Astrocyte of the spinal cord (primary cell): ENCODE results near the gene BRAT1.

Experiments
- DNase-seq: peaks from one replicate; pipeline ENCODE4 v3.0.0; 2011; ENCODE audit warnings: low read depth, low spot score
- H3K4me3 ChIP-seq: 2 replicates; pipeline ENCODE4 v1.5.1; 2011; ENCODE audit warnings: low read depth, mild to moderate bottlenecking, low read length, moderate library complexity
- in situ Hi-C: cut with HindIII; loops from 2 replicates; pipeline ENCODE4 v1.10.0; 2017; ENCODE audit warnings: low sequenced_read_pairs
- TF ChIP-seq, protein P1 (sequence below): IDR thresholded peaks from 2 replicates; pipeline ENCODE4 v1.5.1; 2012; ENCODE audit warnings: low read depth, mild to moderate bottlenecking, low read length, inconsistent platforms

Gene BRAT1

GRCh38 chr7:2546776-2547586 is 8.3 kb downstream of the BRAT1 start:
- TF ChIP-seq, protein P1, sequence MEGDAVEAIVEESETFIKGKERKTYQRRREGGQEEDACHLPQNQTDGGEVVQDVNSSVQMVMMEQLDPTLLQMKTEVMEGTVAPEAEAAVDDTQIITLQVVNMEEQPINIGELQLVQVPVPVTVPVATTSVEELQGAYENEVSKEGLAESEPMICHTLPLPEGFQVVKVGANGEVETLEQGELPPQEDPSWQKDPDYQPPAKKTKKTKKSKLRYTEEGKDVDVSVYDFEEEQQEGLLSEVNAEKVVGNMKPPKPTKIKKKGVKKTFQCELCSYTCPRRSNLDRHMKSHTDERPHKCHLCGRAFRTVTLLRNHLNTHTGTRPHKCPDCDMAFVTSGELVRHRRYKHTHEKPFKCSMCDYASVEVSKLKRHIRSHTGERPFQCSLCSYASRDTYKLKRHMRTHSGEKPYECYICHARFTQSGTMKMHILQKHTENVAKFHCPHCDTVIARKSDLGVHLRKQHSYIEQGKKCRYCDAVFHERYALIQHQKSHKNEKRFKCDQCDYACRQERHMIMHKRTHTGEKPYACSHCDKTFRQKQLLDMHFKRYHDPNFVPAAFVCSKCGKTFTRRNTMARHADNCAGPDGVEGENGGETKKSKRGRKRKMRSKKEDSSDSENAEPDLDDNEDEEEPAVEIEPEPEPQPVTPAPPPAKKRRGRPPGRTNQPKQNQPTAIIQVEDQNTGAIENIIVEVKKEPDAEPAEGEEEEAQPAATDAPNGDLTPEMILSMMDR = no peak
- in situ Hi-C loops = no loop called here
- DNase-seq = no peak
- H3K4me3 ChIP-seq = no peak overlapping the region

GRCh38 chr7:2545746-2546425 is 9.4 kb downstream of the BRAT1 start:
- no peak overlapping the region for H3K4me3 ChIP-seq
- in situ Hi-C loops = no loop called here
- TF ChIP-seq, protein P1 = no peak
- DNase-seq = no peak

DNA sequence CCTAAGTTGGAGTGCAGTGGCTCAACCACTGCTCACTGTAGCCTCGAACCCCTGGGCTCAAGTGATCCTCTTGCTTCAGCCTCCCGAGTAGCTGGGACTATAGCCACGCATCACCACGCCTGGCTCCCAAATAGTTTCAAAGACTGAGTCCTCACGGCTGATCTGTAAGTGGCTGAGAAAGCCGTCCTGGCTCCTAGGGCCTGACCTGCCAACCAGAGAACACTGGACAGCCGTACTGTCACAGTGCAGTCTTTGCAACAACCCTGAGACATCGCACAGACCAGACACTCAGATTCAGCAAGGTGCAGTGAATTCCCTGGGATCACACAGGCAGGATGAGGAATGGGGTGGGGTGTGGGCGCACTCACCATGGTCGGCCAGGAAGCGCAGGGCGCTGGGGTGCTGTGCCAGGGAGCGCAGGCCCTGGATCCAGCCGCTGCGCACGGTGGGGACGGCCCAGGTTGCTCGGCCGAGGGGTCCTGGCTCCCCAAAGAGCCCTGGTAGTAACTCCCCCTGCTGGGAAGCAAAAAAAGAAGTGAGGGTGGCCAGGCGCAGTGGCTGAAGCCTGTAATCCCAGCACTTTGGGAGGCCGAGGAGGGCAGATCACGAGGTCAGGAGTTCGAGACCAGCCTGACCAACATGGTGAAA is 10.7 kb downstream of the BRAT1 start:
- DNase-seq = no peak
- in situ Hi-C loops = no loop called here
- no peak overlapping the region for H3K4me3 ChIP-seq
- TF ChIP-seq, protein P1 = no peak

DNA sequence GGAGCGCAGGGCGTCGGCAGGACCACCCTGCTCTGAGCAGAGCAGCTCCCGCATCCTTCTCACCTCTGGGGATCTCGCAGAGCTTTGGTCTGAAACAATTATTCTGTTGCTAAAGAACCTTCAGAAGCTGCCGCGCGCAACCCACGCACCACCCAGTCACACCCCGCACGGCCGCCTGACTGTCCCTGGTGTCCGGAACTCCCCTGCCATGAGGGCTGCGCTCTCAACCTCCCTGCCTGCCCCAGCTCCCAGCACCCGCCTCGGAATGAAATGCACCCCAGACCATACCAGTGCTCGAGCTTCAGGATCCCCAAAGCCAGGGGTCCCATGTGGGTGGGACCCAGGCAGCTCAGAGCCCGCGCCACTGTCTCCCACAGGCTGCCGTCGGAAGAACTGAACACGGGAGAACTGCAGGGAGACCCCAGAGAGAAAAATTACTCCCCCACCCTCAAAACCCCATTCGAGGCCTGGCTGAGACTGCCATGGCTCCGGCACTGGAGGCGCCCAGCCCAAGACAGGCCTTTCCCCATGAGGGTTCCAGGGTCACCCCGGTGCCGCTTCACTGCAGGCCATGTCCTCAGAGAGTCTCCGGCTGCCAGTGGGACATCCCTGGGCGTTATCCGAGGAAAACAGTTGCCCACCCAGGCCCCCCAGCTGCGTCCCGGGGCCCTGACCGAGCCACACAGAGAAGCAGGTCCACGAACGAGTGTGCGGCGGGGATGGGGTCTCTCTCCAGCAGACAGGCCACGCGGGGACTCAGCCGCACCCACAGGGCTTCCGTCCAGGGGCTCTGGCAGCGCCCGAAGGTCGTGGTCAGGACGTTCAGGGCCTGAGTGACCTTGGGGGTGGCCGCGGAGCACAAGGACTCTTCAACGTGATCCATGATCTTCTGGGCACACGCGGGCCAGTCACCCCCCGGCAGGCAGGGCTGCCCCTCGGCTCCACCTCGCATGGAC is 12.1 kb downstream of the BRAT1 start:
- TF ChIP-seq, protein P1 = no peak
- in situ Hi-C loops = no loop called here

GRCh38 chr7:2542011-2542915 is 13.1 kb downstream of the BRAT1 start:
- in situ Hi-C loops = no loop called here
- no peak for DNase-seq
- H3K4me3 ChIP-seq = no peak overlapping the region
- TF ChIP-seq, protein P1 = no peak

More for the DNA sequence above, 12.1 kb downstream of the BRAT1 start:
- no peak overlapping the region for H3K4me3 ChIP-seq
- no peak for DNase-seq
